Activated naive CD4-positive, alpha-beta T cell treated with anti-CD3 and anti-CD28 coated beads, Interleukin-2, amount 50 U/mL, for 24 hours (primary cell): ENCODE data around the gene DOCK3.
A peak's percentile ranks its signal among the peaks of the same experiment; 100 is the strongest.

Experiments used
- H3K27ac Mint-ChIP-seq: one replicate; pipeline ENCODE4 v1.8.0; 2021; ENCODE audit warnings: mild to moderate bottlenecking, mixed read lengths
- H3K27me3 Mint-ChIP-seq: one replicate; pipeline ENCODE4 v1.8.0; 2021; ENCODE audit warnings: mixed read lengths
- H3K36me3 Mint-ChIP-seq: one replicate; pipeline ENCODE4 v1.8.0; 2021; ENCODE audit warnings: mixed read lengths
- H3K4me1 Mint-ChIP-seq: one replicate; pipeline ENCODE4 v1.8.0; 2021; ENCODE audit warnings: mixed read lengths
- H3K4me3 Mint-ChIP-seq: one replicate; pipeline ENCODE4 v1.8.0; 2021; ENCODE audit warnings: mild to moderate bottlenecking, mixed read lengths
- H3K9me3 Mint-ChIP-seq: one replicate; pipeline ENCODE4 v1.8.0; 2021; ENCODE audit warnings: mixed read lengths

The DOCK3 gene

DNA sequence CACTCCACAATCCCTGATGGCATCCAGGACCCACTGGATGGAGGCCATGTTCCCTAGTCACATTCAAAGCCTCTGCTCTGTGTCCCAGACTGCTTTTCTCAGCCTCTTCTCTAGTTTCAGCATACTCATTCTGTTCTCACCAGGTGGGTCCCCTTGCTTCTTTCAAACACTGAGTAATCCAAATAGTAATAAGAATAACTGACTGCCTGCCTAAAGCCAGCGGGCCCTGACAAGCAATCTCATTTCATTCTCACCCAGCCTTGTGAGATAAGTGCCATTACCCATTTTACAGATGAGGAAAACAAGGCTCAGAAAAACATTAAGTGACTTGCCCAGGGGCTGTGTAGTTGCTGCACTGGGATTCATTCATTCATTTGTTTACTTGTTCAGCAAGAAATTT is 32.3 kb upstream of the DOCK3 start:
- H3K36me3 Mint-ChIP-seq, result peaks cover 2% of the 10 kb centered on the region
- no peak overlapping the region for H3K4me3 Mint-ChIP-seq
- peaks cover 20% of the 10 kb centered on the region for H3K4me1 Mint-ChIP-seq
- no peaks in the 10 kb centered on the region for H3K9me3 Mint-ChIP-seq
- no peaks in the 10 kb centered on the region for H3K27me3 Mint-ChIP-seq
- no peak overlapping the region for H3K27ac Mint-ChIP-seq

DNA sequence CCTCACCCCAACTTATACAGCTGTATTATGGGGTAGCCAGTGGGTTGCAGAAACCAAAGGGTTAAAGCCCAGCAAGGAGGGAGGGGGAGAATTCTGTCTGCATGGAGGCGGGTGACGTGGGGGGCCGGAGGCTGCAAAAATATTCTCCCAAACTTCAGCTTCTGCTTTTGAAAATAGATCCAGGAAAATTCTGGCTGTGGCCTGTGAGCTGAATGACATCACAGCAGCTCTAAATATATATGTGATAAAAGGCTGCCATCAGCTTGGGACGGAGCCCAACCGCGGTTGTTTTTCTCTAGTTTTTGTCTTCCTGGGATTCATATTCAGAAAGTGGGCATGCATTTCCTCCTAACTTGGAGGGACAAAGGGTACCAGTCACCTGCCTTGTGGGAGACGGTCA is 30.2 kb upstream of the DOCK3 start:
- no peaks in the 10 kb centered on the region for H3K9me3 Mint-ChIP-seq
- no peaks in the 10 kb centered on the region for H3K27me3 Mint-ChIP-seq
- peaks cover 2% of the 10 kb centered on the region for H3K4me1 Mint-ChIP-seq
- no peak overlapping the region for H3K27ac Mint-ChIP-seq
- H3K4me3 Mint-ChIP-seq, result no peak overlapping the region
- peaks cover 2% of the 10 kb centered on the region for H3K36me3 Mint-ChIP-seq

DNA sequence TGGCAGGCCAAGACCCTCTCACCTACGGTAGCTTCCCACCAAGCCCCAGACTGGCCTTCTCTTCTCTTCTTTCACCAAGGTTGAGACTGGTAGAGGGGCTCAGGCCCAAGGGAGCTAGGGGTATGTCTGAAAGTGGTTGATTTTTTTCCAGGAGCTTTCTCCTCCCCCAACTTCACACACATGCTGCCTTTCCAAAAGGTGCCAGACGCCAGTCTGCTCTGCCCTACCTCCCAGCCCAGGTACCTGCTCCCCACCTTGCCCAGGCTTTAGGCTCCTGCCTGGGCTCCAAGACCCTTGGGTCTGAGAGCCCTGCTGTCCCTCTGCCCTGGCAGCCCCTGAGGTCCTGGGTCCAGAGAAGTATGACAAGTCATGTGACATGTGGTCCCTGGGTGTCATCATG is 29.3 kb upstream of the DOCK3 start:
- H3K27ac Mint-ChIP-seq, result no peak overlapping the region
- no peaks in the 10 kb centered on the region for H3K9me3 Mint-ChIP-seq
- no peaks in the 10 kb centered on the region for H3K27me3 Mint-ChIP-seq
- H3K4me1 Mint-ChIP-seq, result no peaks in the 10 kb centered on the region
- H3K4me3 Mint-ChIP-seq, result no peak overlapping the region
- H3K36me3 Mint-ChIP-seq, result peaks cover 2% of the 10 kb centered on the region

DNA sequence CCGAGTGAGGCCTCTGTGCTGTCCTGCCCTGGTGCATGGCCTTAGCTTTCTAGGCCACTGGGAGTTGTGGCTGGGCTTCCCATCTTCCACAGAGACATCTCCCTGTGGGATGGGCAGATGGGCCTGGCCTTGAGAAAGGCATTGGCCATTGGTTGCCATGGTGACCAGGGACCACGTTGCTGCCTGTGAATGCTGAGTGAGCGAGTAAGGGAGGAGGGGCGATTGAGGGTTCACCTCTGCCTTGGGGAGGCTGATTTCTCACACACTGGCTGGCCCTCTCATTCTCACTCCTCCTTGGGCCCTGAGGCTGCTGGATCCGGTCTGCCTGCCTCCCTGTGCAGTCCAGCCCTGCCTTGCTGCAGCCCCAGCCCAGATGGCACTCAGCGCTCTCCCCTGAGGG is 26.4 kb upstream of the DOCK3 start:
- Mint-ChIP-seq H3K27ac (no peak overlapping the region), H3K4me1 (no peaks in the 10 kb centered on the region), H3K9me3 (no peaks in the 10 kb centered on the region)

DNA sequence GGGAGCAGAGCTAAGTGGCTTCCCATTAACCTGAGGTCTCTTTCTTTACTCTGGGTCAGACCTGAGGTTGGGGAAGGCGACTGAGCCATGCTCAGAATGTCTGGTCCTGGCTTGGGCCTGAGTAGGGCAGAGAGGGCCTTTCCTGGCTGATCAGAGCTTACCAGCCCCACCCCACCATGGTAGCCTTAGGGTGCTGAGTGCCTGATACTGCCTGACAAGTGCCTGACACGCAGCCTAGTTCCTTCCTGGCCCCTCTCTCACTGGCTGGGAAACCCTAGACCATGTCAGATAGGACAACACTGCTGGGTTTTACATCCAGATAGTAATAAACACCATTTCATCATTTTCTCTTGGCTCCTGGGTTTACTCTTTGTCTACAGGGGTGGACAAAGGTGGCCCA is 25.8 kb upstream of the DOCK3 start:
- H3K9me3 Mint-ChIP-seq, result no peaks in the 10 kb centered on the region

More for the DNA sequence above, 26.4 kb upstream of the DOCK3 start:
- H3K4me3 Mint-ChIP-seq, result no peak overlapping the region
- H3K36me3 Mint-ChIP-seq, result no peaks in the 10 kb centered on the region
- H3K27me3 Mint-ChIP-seq, result no peaks in the 10 kb centered on the region

DNA sequence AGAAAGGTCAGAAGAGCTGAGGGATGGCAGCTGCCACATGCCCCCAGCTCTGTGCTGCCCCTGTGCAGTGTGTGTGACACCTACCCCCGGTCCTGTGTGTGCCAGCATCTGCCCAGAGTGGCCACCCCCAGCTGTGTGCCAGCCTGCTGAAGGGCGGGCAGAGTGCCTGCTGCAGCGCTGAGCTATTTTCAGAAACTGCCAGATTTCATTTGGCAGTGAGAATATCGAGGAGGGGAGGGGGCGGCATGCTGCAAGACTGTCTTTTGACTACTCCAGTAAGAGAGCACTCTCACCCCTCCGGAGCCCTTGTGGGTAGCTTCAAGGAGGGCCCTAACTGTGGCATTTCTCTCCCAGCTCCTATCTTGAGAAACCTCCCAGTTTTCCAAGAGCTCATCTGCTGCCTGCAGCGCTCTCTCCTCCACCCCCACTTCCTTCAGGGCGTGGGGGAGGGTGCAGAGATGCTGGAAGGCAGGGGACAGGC is 25.2 kb upstream of the DOCK3 start:
- no peaks in the 10 kb centered on the region for H3K36me3 Mint-ChIP-seq
- no peaks in the 10 kb centered on the region for H3K9me3 Mint-ChIP-seq
- no peak overlapping the region for H3K4me3 Mint-ChIP-seq
- peak overlapping the region; percentile 41 for H3K27ac Mint-ChIP-seq
- peaks cover 1% of the 10 kb centered on the region for H3K4me1 Mint-ChIP-seq
- no peaks in the 10 kb centered on the region for H3K27me3 Mint-ChIP-seq

More for the DNA sequence above, 25.8 kb upstream of the DOCK3 start:
- Mint-ChIP-seq H3K27me3 (no peaks in the 10 kb centered on the region), H3K4me1 (no peaks in the 10 kb centered on the region), H3K4me3 (no peak overlapping the region), H3K27ac (no peak overlapping the region), H3K36me3 (no peaks in the 10 kb centered on the region)

DNA sequence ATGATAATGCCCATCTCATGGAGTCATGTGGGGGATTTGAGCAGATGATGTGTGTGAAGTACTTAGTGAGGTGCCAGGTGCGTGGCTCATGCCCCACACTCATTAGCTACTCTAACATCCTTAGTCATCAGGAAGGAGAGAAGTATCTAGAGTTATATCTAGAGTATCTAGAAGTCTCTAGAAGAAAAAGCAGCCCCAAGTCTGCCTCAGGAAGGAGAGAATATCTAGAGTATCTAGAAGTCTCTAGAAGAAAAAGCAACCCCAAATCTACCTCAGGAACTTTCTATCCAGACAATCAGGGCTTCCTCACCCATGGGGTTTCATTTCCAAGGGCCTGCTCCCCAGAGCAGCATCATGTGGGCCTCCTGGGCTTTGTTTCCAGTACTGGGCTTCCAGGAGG is 24.7 kb upstream of the DOCK3 start:
- Mint-ChIP-seq H3K36me3 (no peaks in the 10 kb centered on the region), H3K4me1 (peaks cover 7% of the 10 kb centered on the region), H3K9me3 (no peaks in the 10 kb centered on the region), H3K27ac (peak overlapping the region; percentile 84), H3K4me3 (no peak overlapping the region), H3K27me3 (no peaks in the 10 kb centered on the region)

DNA sequence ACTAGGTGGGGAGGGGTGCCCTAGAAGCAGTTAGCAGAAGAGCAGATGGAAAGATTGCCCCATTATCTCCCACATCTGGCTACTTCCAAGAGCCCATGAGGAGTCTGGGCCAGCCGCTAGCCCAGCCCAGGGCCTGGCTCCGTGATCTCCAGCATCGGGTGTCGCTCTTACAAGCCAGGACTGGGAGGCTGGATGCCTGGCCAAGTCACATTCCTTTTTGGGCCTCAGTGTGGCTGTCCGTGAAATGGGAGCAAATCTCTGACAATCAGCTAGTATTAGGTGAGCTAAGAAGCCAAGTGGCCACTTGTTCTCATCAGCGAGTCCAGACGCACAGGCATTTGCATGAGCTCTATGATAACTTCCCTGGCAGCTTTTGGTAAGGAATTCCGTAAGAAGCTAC is 23.3 kb upstream of the DOCK3 start:
- Mint-ChIP-seq H3K4me1 (peaks cover 13% of the 10 kb centered on the region), H3K27me3 (no peaks in the 10 kb centered on the region), H3K36me3 (no peaks in the 10 kb centered on the region), H3K4me3 (no peak overlapping the region), H3K27ac (no peak overlapping the region), H3K9me3 (no peaks in the 10 kb centered on the region)

DNA sequence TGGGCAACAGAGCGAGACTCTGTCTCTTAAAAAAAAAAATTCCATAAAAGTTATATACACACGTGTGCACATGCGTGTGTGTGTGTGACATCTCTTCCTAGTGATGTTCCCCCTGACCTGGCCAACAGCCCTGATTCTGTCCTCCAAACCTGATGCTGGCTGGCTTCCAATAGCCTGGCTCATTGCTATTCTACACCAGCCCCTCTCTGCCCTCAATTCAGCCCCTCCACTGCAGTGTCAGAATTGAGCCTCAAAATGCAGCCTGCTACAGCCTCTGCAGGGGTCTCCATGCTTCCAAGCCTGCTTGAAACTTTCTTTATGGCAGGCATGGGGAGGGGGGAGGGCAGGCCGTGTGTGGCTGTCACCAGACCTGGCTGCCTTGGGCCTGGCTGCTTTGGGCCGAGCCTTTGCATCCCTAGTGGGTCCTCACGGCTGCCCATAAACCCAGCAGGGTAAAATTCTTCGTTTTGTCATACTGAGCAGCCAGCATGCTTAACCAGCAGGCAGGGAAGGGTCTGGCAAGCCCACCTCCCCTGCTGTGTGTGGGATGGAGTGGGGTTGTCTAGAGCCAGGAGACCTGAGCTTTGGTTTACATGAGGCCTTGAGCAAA is 22.7 kb upstream of the DOCK3 start:
- no peak overlapping the region for H3K4me3 Mint-ChIP-seq
- H3K36me3 Mint-ChIP-seq, result no peaks in the 10 kb centered on the region
- peaks cover 13% of the 10 kb centered on the region for H3K4me1 Mint-ChIP-seq

DNA sequence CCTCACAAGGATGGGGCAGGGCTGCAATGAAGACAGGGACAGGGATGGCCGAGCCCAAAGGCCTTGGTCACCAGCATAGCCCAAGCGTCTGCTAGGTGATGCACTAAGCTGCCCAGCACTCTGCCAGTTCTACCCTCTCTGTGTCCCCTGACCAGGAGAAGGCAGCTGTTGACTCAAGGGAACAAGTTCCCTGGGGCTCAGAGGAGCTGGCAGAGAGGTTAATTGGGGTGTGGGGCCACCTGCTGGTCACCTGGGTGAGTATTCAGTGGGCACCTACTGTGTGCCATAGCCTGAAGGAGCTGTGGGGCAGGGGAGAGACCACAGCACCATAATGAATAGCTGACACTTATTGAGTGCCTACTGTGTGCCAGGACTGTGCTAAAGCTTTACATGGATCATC is 22.0 kb upstream of the DOCK3 start:
- Mint-ChIP-seq H3K36me3 (no peaks in the 10 kb centered on the region), H3K4me3 (no peak overlapping the region), H3K9me3 (no peaks in the 10 kb centered on the region), H3K4me1 (peaks cover 13% of the 10 kb centered on the region), H3K27me3 (no peaks in the 10 kb centered on the region), H3K27ac (no peak overlapping the region)

More for the DNA sequence above, 22.7 kb upstream of the DOCK3 start:
- peak overlapping the region; percentile 74 for H3K27ac Mint-ChIP-seq
- no peaks in the 10 kb centered on the region for H3K27me3 Mint-ChIP-seq
- H3K9me3 Mint-ChIP-seq, result no peaks in the 10 kb centered on the region

DNA sequence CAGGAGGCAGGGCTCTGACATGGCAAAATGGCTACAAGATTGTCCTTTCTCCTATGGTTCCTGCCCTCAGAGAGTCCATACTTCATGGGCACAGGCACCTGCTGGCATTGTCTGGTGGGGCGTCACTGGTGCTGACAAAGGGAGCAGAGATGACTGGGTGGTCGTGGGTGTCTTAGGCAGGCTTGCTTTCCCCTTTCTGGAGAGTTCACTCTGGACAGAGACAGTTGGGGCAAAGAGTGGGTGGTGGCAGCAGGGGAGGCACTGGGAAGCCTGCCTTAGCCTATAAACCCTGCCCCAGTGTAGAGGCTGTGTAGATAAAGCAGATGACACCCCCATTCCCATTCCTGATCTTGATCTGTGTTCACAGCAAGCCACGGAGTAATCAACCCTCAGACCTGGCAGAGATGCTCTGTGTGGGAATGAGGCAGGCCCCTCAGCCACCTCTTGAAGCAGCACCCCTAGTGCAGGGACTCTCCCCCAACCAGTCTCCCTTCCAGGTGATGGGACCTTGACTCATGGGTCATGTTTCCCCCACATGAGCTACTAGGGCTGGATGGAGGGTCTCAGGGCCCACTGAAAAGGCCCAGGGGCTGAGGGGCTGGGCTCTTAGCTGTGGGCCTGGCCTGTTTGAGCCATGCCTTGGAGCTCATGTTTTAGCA is 20.7 kb upstream of the DOCK3 start:
- peaks cover 13% of the 10 kb centered on the region for H3K4me1 Mint-ChIP-seq
- no peaks in the 10 kb centered on the region for H3K9me3 Mint-ChIP-seq
- no peaks in the 10 kb centered on the region for H3K27me3 Mint-ChIP-seq
- H3K27ac Mint-ChIP-seq, result peak overlapping the region; percentile 55
- H3K36me3 Mint-ChIP-seq, result no peaks in the 10 kb centered on the region
- H3K4me3 Mint-ChIP-seq, result no peak overlapping the region

DNA sequence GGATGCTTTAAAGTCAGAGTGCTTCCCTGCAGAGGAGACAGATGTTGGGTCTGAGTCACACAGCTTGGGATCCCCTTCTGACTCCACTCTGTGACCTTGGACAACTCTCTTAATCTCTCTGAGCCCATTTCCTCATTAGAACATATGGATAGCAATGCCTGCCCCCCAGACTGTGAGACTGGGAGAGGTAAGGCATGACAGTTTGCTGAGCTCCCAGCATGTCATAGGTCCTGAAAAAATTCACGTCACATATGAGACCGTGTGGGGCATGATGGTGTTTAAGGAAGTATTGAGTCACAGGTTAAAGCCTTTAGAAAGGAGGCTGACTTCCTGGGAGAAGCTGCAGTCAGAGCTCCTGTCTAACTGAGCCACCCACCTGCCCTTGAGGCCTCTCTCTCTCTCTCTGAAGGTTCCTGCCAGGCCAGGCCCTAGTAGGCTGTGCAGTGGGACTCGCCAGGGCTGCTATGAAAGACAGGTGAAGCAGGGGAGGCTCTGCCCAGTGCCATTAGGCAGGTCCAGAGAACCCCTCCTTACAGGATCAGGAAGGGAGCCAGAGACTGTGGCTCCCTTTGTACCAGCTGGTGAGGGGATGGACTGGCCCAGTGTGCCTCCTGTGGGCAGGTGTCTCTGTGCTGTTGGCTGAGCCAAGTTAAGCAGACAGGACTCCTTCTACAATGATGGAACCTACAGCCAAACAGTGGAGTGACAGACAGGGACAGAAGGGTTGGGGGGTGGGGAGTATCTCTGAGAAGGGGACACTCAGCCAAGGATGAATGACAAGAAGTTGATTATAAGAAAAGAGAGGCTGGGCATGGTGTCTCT is 19.5 kb upstream of the DOCK3 start:
- Mint-ChIP-seq H3K36me3 (no peaks in the 10 kb centered on the region), H3K9me3 (no peaks in the 10 kb centered on the region), H3K27me3 (no peaks in the 10 kb centered on the region), H3K4me1 (peaks cover 13% of the 10 kb centered on the region), H3K27ac (peak overlapping the region; percentile 85), H3K4me3 (no peak overlapping the region)

DNA sequence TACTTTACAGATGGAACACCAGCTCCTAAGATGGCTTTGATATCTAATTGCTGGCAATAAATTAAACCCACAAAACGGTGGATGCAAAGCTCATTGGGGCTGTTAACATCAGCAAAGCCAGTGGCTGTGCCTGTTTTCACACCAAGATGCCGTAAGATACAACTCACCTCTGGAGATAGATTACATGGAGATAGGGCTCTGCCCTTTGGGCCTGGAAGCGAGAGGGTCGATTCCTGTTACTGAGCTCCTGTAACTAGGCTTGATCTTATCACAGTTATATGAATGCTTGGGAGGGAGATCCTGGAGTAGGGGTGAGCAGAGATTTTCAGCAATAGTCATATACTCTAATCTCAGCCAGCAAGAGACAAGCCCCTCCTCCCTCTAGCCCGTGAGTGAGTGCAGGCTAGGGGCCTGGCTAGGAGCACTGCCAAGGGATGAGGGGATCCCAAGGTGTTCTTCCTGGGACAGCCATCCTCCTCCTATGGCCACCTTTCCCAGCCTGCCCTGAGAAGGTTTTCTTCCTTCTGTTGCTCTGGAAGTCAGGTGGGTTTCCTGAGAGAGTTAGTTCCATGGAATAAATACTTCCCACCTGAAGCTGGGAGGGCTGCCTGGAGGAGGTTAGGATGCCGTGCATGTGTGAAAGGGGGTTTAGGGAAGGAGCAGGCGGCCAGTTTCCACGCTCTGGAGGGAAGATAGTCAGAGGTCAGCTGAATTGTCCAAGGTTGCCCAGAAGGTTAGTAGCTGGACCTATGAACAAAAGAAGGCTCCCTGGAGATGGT is 18.1 kb upstream of the DOCK3 start:
- peak overlapping the region; percentile 24 for H3K27ac Mint-ChIP-seq
- peaks cover 13% of the 10 kb centered on the region for H3K4me1 Mint-ChIP-seq
- H3K9me3 Mint-ChIP-seq, result no peaks in the 10 kb centered on the region
- H3K4me3 Mint-ChIP-seq, result no peak overlapping the region
- no peaks in the 10 kb centered on the region for H3K27me3 Mint-ChIP-seq
- no peaks in the 10 kb centered on the region for H3K36me3 Mint-ChIP-seq

DNA sequence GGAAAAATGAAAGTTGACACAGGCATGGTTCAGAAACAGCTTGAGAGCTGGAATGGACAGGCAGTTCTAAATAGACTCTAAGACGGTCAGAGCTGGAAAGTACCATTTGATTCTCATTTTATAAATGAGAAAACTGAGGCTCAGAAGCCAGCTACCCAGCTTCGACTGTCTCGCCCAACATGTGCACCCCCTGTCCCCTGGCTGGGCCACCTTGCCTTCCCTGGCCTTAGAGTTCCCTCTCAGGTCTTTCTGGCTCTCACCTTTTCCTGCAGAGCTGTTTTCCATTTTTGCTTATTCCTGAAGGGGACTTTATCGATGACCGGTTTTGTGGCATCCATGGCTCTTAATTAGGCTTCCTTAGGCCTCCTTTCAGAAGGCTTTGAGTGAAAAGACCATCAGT is 17.3 kb upstream of the DOCK3 start:
- Mint-ChIP-seq H3K27ac (no peak overlapping the region), H3K36me3 (no peaks in the 10 kb centered on the region), H3K9me3 (no peaks in the 10 kb centered on the region), H3K4me1 (peaks cover 13% of the 10 kb centered on the region), H3K4me3 (no peak overlapping the region), H3K27me3 (no peaks in the 10 kb centered on the region)

DNA sequence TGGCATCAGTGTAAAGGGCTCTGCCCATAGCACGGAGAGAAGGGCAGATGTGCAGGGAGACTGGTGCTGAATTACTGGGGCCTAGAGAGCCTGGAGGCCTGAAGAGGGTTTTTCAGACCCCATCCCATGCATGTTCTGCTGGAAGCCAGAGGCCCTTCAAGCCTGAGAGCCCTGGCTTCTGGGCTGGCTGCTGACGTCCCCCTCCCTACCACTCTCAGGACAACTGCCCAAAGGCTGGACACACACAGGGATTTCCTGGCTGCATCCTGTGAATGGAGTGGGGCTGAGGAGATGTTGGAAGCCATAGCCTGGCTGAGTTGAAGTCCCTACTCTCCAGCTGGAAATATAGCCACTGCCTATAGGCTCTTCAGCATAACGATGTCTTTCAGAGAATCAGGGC is 16.9 kb upstream of the DOCK3 start:
- Mint-ChIP-seq H3K9me3 (no peaks in the 10 kb centered on the region), H3K27ac (no peak overlapping the region), H3K27me3 (no peaks in the 10 kb centered on the region)

More for the DNA sequence above, 16.9 kb upstream of the DOCK3 start:
- Mint-ChIP-seq H3K4me3 (no peak overlapping the region), H3K4me1 (peaks cover 13% of the 10 kb centered on the region), H3K36me3 (no peaks in the 10 kb centered on the region)
